A549 (cell line): Measurements from ENCODE around the gene SLC35F3.

Source experiments
- BCL3 ChIP-seq: fragments of >200 bp; sonication (Bioruptor Twin); formaldehyde crosslinking; IDR thresholded peaks from 3 replicates; pipeline ENCODE4 v1.6.1; 2016
- CHD4 ChIP-seq: fragments of 200-600 bp; sonication (generic); IDR thresholded peaks from 2 replicates; pipeline ENCODE4 v1.6.1; 2016; ENCODE audit warnings: antibody characterized with exemption, mild to moderate bottlenecking, borderline replicate concordance
- CTCF ChIP-seq: fragments of >200 bp; sonication (Bioruptor Twin); formaldehyde crosslinking; IDR thresholded peaks from 3 replicates; pipeline ENCODE4 v1.5.1; 2016
- FOSL2 ChIP-seq, 2 experiments: fragments of 450-650 bp in 1 of 2; fragments of >200 bp in 1 of 2; sonication (Bioruptor Twin) in 1 of 2; formaldehyde crosslinking; IDR thresholded peaks; 2 replicates each; pipeline versions ENCODE4 v1.5.0 to v1.6.1; 2016 to 2020; ENCODE audit warnings: mild to moderate bottlenecking in 1 of 2, moderate library complexity in 1 of 2
- KDM1A ChIP-seq: fragments of 200-600 bp; sonication (generic); IDR thresholded peaks from 2 replicates; pipeline ENCODE4 v1.6.1; 2016; ENCODE audit warnings: low read depth, mild to moderate bottlenecking
- KDM5A ChIP-seq: fragments of 200-600 bp; sonication (generic); IDR thresholded peaks from 2 replicates; pipeline ENCODE4 v1.6.1; 2016; ENCODE audit warnings: antibody characterized with exemption, mild to moderate bottlenecking
- MAZ ChIP-seq: fragments of 150-350 bp; IDR thresholded peaks from 2 replicates; pipeline ENCODE4 v1.6.1; 2014; ENCODE audit warnings: antibody characterized with exemption, low read depth, low read length, borderline replicate concordance
- MYC ChIP-seq: IDR thresholded peaks from 2 replicates; pipeline ENCODE4 v1.6.1; 2012; ENCODE audit warnings: mild to moderate bottlenecking, inconsistent platforms, low read length, improper control_type of control experiment, borderline replicate concordance
- NFE2L2 ChIP-seq: fragments of 150-350 bp; conservative IDR thresholded peaks from 2 replicates; pipeline ENCODE4 v1.6.1; 2014; ENCODE audit warnings: low read length
- POLR2A ChIP-seq: IDR thresholded peaks from 2 replicates; pipeline ENCODE4 v1.6.1; 2012; ENCODE audit warnings: mild to moderate bottlenecking, low read length
- RAD21 ChIP-seq, 2 experiments: fragments of >200 bp in 1 of 2; sonication (Bioruptor Twin) in 1 of 2; formaldehyde crosslinking in 1 of 2; IDR thresholded peaks in 1 of 2; conservative IDR thresholded peaks in 1 of 2; 2 replicates in 1 of 2; 3 replicates in 1 of 2; pipeline ENCODE4 v1.6.1; 2012 to 2018; ENCODE audit warnings: inconsistent platforms in 1 of 2

GRCh38 chr1:234256359-234256758, 351.9 kb downstream of the SLC35F3 start:
- TF ChIP-seq RAD21 (conservative IDR thresholded peaks at IDR 0.05 in 1 of 2, IDR thresholded peaks at IDR 0.05 in 1 of 2): no peak
- TF ChIP-seq CTCF: no peak
- no peak for TF ChIP-seq FOSL2 (IDR thresholded peaks at IDR 0.05)
- no peak for TF ChIP-seq FOSL2 (CRISPR knock-in tag; IDR thresholded peaks at IDR 0.05)
- no peak for TF ChIP-seq NFE2L2
- no peak for TF ChIP-seq POLR2A
- TF ChIP-seq MYC: no peak
- no peak for TF ChIP-seq BCL3
- no peak for TF ChIP-seq KDM5A
- TF ChIP-seq MAZ: no peak
- no peak for TF ChIP-seq CHD4
- no peak for TF ChIP-seq KDM1A
